Measurements from ENCODE around the gene PLXNA1. TPM values are rescaled to one million over a fixed set of nuclear protein-coding genes. Genes with fewer than 3 reads are reported as not detected.

The PLXNA1 gene
- polyA plus RNA-seq, 1 donor from 2014 or later = 65.6 TPM

DNA sequence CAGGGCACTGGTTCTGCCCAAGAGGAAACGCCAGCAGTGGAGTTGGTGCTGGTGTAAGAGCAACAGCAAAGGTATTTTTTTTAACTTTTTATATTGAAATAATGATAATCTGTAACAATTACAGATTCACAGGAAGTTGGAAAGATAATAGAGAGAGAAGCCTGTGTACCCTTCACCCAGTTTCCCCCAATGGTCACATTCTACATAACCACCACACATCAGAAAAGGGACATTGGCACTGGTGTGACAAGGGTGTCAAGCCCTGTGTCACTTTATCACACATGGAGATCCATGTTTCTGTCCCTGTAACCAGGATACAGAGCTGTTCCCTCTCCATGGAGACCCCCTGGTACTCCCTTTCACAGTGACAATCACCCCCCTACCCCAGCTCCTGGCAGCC lies 9.1 kb upstream of the PLXNA1 start:
- no peak overlapping the region for H3K4me3 ChIP-seq (ENCODE audit: low read length)
- no peaks in the 10 kb centered on the region for H3K36me3 ChIP-seq (ENCODE audit: insufficient read depth, low read length)
- no peak overlapping the region for H2AFZ ChIP-seq (ENCODE audit: low read depth, low read length)

DNA sequence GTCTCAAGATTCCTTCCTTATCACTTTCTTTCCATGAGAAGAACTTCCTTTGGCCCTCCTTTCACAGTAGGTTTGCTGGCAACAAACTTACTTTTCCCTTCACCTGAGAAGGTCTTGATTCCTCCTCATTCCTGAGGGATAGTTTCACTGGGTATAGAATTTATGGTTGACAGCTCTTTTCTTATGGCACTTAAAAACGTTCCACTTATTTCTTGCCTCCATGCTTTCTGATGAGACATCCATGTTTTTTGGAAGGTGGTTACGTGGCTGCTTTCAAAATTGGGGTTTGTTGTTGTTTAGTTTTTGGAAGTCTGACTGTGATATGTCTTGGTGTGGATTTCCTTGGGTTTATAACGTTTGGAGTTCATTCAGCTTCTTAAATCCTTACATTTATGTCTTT lies 8.2 kb upstream of the PLXNA1 start:
- no peak overlapping the region for H3K27ac ChIP-seq (ENCODE audit: low read length)
- H3K36me3 ChIP-seq (ENCODE audit: insufficient read depth, low read length) = no peaks in the 10 kb centered on the region
- H3K9me3 ChIP-seq (ENCODE audit: low read length) = no peaks in the 10 kb centered on the region
- H2AFZ ChIP-seq (ENCODE audit: low read depth, low read length) = no peak overlapping the region
- H3K4me2 ChIP-seq (ENCODE audit: low read length) = no peak overlapping the region
- H3K9me2 ChIP-seq (ENCODE audit: insufficient read depth, low read length) = no peaks in the 10 kb centered on the region
- no peaks in the 10 kb centered on the region for H3K79me2 ChIP-seq (replicated peaks; ENCODE audit: insufficient read depth, low read length)
- no peaks in the 10 kb centered on the region for H3F3A ChIP-seq (ENCODE audit: insufficient read depth, low read length, poor library complexity, severe bottlenecking)
- no peak overlapping the region for H3K4me3 ChIP-seq (ENCODE audit: low read length)
- no peak overlapping the region for H3K9ac ChIP-seq (ENCODE audit: low read length)
- no peaks in the 10 kb centered on the region for H3K27me3 ChIP-seq (ENCODE audit: insufficient read depth, low read depth, low read length)
- no peaks in the 10 kb centered on the region for H4K20me1 ChIP-seq (ENCODE audit: insufficient read depth)
- TF ChIP-seq RAD21 (conservative IDR thresholded peaks at IDR 0.05) (no peak), POLR2AphosphoS5 (IDR thresholded peaks at IDR 0.05) (no peak), MXI1 (conservative IDR thresholded peaks at IDR 0.05; ENCODE audit: poor library complexity, severe bottlenecking) (no peak), EZH2 (IDR thresholded peaks at IDR 0.05; ENCODE audit: borderline replicate concordance, insufficient read depth, low read length, poor library complexity, severe bottlenecking) (no peak), EP300 (conservative IDR thresholded peaks at IDR 0.05; ENCODE audit: poor library complexity, severe bottlenecking) (no peak), SMC3 (conservative IDR thresholded peaks at IDR 0.05; ENCODE audit: poor library complexity) (no peak), TAF1 (IDR thresholded peaks at IDR 0.05; ENCODE audit: low read depth) (no peak)
- TF ChIP-seq, protein P1, sequence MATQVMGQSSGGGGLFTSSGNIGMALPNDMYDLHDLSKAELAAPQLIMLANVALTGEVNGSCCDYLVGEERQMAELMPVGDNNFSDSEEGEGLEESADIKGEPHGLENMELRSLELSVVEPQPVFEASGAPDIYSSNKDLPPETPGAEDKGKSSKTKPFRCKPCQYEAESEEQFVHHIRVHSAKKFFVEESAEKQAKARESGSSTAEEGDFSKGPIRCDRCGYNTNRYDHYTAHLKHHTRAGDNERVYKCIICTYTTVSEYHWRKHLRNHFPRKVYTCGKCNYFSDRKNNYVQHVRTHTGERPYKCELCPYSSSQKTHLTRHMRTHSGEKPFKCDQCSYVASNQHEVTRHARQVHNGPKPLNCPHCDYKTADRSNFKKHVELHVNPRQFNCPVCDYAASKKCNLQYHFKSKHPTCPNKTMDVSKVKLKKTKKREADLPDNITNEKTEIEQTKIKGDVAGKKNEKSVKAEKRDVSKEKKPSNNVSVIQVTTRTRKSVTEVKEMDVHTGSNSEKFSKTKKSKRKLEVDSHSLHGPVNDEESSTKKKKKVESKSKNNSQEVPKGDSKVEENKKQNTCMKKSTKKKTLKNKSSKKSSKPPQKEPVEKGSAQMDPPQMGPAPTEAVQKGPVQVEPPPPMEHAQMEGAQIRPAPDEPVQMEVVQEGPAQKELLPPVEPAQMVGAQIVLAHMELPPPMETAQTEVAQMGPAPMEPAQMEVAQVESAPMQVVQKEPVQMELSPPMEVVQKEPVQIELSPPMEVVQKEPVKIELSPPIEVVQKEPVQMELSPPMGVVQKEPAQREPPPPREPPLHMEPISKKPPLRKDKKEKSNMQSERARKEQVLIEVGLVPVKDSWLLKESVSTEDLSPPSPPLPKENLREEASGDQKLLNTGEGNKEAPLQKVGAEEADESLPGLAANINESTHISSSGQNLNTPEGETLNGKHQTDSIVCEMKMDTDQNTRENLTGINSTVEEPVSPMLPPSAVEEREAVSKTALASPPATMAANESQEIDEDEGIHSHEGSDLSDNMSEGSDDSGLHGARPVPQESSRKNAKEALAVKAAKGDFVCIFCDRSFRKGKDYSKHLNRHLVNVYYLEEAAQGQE (IDR thresholded peaks at IDR 0.05; ENCODE audit: borderline replicate concordance) = no peak
- TF ChIP-seq, protein P2, sequence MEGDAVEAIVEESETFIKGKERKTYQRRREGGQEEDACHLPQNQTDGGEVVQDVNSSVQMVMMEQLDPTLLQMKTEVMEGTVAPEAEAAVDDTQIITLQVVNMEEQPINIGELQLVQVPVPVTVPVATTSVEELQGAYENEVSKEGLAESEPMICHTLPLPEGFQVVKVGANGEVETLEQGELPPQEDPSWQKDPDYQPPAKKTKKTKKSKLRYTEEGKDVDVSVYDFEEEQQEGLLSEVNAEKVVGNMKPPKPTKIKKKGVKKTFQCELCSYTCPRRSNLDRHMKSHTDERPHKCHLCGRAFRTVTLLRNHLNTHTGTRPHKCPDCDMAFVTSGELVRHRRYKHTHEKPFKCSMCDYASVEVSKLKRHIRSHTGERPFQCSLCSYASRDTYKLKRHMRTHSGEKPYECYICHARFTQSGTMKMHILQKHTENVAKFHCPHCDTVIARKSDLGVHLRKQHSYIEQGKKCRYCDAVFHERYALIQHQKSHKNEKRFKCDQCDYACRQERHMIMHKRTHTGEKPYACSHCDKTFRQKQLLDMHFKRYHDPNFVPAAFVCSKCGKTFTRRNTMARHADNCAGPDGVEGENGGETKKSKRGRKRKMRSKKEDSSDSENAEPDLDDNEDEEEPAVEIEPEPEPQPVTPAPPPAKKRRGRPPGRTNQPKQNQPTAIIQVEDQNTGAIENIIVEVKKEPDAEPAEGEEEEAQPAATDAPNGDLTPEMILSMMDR (IDR thresholded peaks at IDR 0.05; ENCODE audit: poor library complexity, severe bottlenecking) = no peak

More for the DNA sequence above, 9.1 kb upstream of the PLXNA1 start:
- TF ChIP-seq EP300 (conservative IDR thresholded peaks at IDR 0.05; ENCODE audit: poor library complexity, severe bottlenecking) (no peak), TAF1 (IDR thresholded peaks at IDR 0.05; ENCODE audit: low read depth) (no peak), RAD21 (conservative IDR thresholded peaks at IDR 0.05) (no peak), SMC3 (conservative IDR thresholded peaks at IDR 0.05; ENCODE audit: poor library complexity) (no peak), MXI1 (conservative IDR thresholded peaks at IDR 0.05; ENCODE audit: poor library complexity, severe bottlenecking) (no peak), POLR2AphosphoS5 (IDR thresholded peaks at IDR 0.05) (no peak), EZH2 (IDR thresholded peaks at IDR 0.05; ENCODE audit: borderline replicate concordance, insufficient read depth, low read length, poor library complexity, severe bottlenecking) (no peak)
- TF ChIP-seq, protein P2 (IDR thresholded peaks at IDR 0.05; ENCODE audit: poor library complexity, severe bottlenecking) = no peak
- TF ChIP-seq, protein P1 (IDR thresholded peaks at IDR 0.05; ENCODE audit: borderline replicate concordance) = no peak
- Histone ChIP-seq H3K79me2 (replicated peaks; ENCODE audit: insufficient read depth, low read length) (no peaks in the 10 kb centered on the region), H3K27me3 (ENCODE audit: insufficient read depth, low read depth, low read length) (no peaks in the 10 kb centered on the region), H3K9ac (ENCODE audit: low read length) (no peak overlapping the region), H3K27ac (ENCODE audit: low read length) (no peak overlapping the region), H3F3A (ENCODE audit: insufficient read depth, low read length, poor library complexity, severe bottlenecking) (no peaks in the 10 kb centered on the region), H3K9me3 (ENCODE audit: low read length) (no peaks in the 10 kb centered on the region), H3K9me2 (ENCODE audit: insufficient read depth, low read length) (no peaks in the 10 kb centered on the region), H4K20me1 (ENCODE audit: insufficient read depth) (no peaks in the 10 kb centered on the region), H3K4me2 (ENCODE audit: low read length) (no peak overlapping the region)
